Ovary (tissue), 9 donors: Measurements from ENCODE around the gene MEF2C. TPM values are rescaled to one million over a fixed set of nuclear protein-coding genes. Genes with fewer than 3 reads are reported as not detected.

Experiments
- DNase-seq, 5 donors: peaks; one replicate each; pipeline ENCODE4 v3.0.0-alpha.2; 2019 to 2020
- H3K27ac ChIP-seq, 2 donors: fragments of 200-600 bp; one replicate each; pipeline versions ENCODE4 v1.5.1 to v1.8.0; 2019 to 2022
- H3K27me3 ChIP-seq: fragments of 200-600 bp; one replicate; pipeline ENCODE4 v1.8.0; 2022
- H3K36me3 ChIP-seq: fragments of 200-600 bp; sonication (generic); one replicate; pipeline ENCODE4 v1.5.1; 2019
- H3K4me1 ChIP-seq: one replicate; pipeline ENCODE4 v1.8.1; 2013; ENCODE audit warnings: mild to moderate bottlenecking, moderate library complexity; ENCODE audit not compliant: insufficient read depth
- H3K4me3 ChIP-seq: fragments of 200-600 bp; sonication (generic); one replicate; pipeline ENCODE4 v1.5.1; 2017
- H3K9me3 ChIP-seq, 2 donors: fragments of 200-600 bp in 1 of 2; sonication (generic) in 1 of 2; one replicate each; pipeline versions ENCODE4 v1.5.1 to v1.8.1; 2013 to 2019; ENCODE audit warnings: mild to moderate bottlenecking in 1 of 2, moderate library complexity in 1 of 2
- CTCF ChIP-seq, 3 donors: fragments of 450-650 bp in 2 of 3; fragments of 200-600 bp in 1 of 3; IDR thresholded peaks; one replicate each; pipeline versions ENCODE4 v1.5.1 to v1.8.0; 2016 to 2022; ENCODE audit warnings: antibody characterized with exemption in 3 of 3, mild to moderate bottlenecking in 1 of 3
- EP300 ChIP-seq: sonication (generic); formaldehyde crosslinking; IDR thresholded peaks from one replicate; pipeline ENCODE4 v1.6.1; 2017; ENCODE audit warnings: antibody characterized with exemption
- POLR2A ChIP-seq: fragments of 450-650 bp; IDR thresholded peaks from one replicate; pipeline ENCODE4 v1.6.1; 2017; ENCODE audit warnings: antibody characterized with exemption, mild to moderate bottlenecking, moderate library complexity
- WGBS, 3 donors: extraction: QIAGEN DNeasy Blood & Tissue Kit in 1 of 3; methylation state at CpG; one replicate each; pipeline versions ENCODE4 v1.1.5 to v1.1.7; 2013 to 2017; 5-methylcytosine and 5-hydroxymethylcytosine counted together
- intact Hi-C, 4 donors: fragments of 100-400 bp; cut with DNase I; formaldehyde crosslinking; loops; one replicate each; pipeline versions ENCODE4 v1.11.0 to v1.15.1; 2022 to 2023
- polyA plus RNA-seq, 2 donors: library from polyadenylated mRNA; stranded (reverse); fragments of 200-250 nt in 1 of 2; fragments of 350-450 nt in 1 of 2; fragmentation: Illumina TruSeq in 1 of 2; extraction: RNeasy Lipid Tissue Mini Kit (QIAGEN cat#74804) in 1 of 2; gene quantifications; one replicate each; pipeline ENCODE4 v1.2.3, GENCODE V29; 2013 to 2014
- total RNA-seq, 7 donors: library from RNA; depleted of rRNA in 2 of 7; stranded (reverse); fragments of >200 nt in 2 of 7; fragmentation: NEBNext Ultra II Directional in 3 of 7; extraction: Animal tissue kit (Norgen Biotek cat#: 25700) in 3 of 7; gene quantifications; one replicate each; pipeline versions ENCODE4 v1.1.0 to v1.2.4, GENCODE V29; 2016 to 2023
- donor health status: DM: no; HTN: no; CAD: no; lungs with moderate emphysema.
- donor health status: DM: no; HTN: no; CAD: no.
- donor health status: Bipolar disorder and iron deficiency.
- donor health status: DM: yes; HTN: yes; CAD: no.
- donor health status: DM: no; HTN: no; CAD: no.
- donor health status: DM: yes; HTN: yes; CAD: no.

Gene MEF2C
- total and polyA plus RNA-seq, 9 donors = 27.2 to 91.4 (median 73.8) TPM

GRCh38 chr5:88688156-88688983 lies 194.6 kb downstream of the MEF2C start:
- no peak for DNase-seq
- intact Hi-C loops = loop anchor here in 1 of 4 donors (10.0 kb wide), 1 partner anchor 904 kb away; no protein-coding TSS in a partner anchor
- Histone ChIP-seq H3K9me3 (peaks cover 0 to 4% of the 10 kb centered on the region in 2 donors), H3K4me1 (no peaks in the 10 kb centered on the region), H3K36me3 (no peaks in the 10 kb centered on the region), H3K27ac (no peak overlapping the region), H3K4me3 (no peak overlapping the region), H3K27me3 (peaks cover 4% of the 10 kb centered on the region)
- WGBS, 3 donors = 12 to 20% (median 12%) methylated on average over 13 of the region's 13 CpGs
- TF ChIP-seq CTCF (IDR thresholded peaks at IDR 0.05) (no peak), POLR2A (no peak), EP300 (no peak)

GRCh38 chr5:88687373-88687911 lies 195.5 kb downstream of the MEF2C start:
- H3K36me3 ChIP-seq = no peaks in the 10 kb centered on the region
- H3K27ac ChIP-seq = no peak overlapping the region
- H3K4me1 ChIP-seq = no peaks in the 10 kb centered on the region
- peaks cover 0 to 4% of the 10 kb centered on the region in 2 donors for H3K9me3 ChIP-seq
- no peak overlapping the region for H3K4me3 ChIP-seq
- 7 to 10% (median 7%) methylated on average over 11 of the region's 11 CpGs for WGBS, 3 donors
- peaks cover 4% of the 10 kb centered on the region for H3K27me3 ChIP-seq
- TF ChIP-seq EP300 (no peak), POLR2A (no peak)
- intact Hi-C loops = loop anchor here in 1 of 4 donors (10.0 kb wide), 1 partner anchor 903 kb away; no protein-coding TSS in a partner anchor
- DNase-seq = no peak

- H3K4me3 ChIP-seq = no peak overlapping the region
- no peaks in the 10 kb centered on the region for H3K36me3 ChIP-seq
- intact Hi-C loops = loop anchor here in 1 of 4 donors (10.0 kb wide), 1 partner anchor 902 kb away; no protein-coding TSS in a partner anchor
- H3K27ac ChIP-seq = no peak overlapping the region
- H3K27me3 ChIP-seq = peaks cover 4% of the 10 kb centered on the region
- peaks cover 0 to 4% of the 10 kb centered on the region in 2 donors for H3K9me3 ChIP-seq
- 16 to 20% (median 16%) methylated on average over 15 of the region's 15 CpGs for WGBS, 3 donors
- DNase-seq = no peak
- H3K4me1 ChIP-seq = no peaks in the 10 kb centered on the region
- TF ChIP-seq EP300 = no peak
- no peak for TF ChIP-seq CTCF (IDR thresholded peaks at IDR 0.05)
- TF ChIP-seq POLR2A = no peak
Observed at GRCh38 chr5:88686726-88687125, 196.3 kb downstream of the MEF2C start.

- H3K4me1 ChIP-seq = no peaks in the 10 kb centered on the region
- TF ChIP-seq EP300 (no peak), CTCF (IDR thresholded peaks at IDR 0.05) (no peak), POLR2A (no peak)
- H3K36me3 ChIP-seq = no peaks in the 10 kb centered on the region
- peaks cover 4% of the 10 kb centered on the region for H3K27me3 ChIP-seq
- DNase-seq = no peak
- intact Hi-C loops = loop anchor here in 1 of 4 donors (10.0 kb wide), 1 partner anchor 901 kb away; no protein-coding TSS in a partner anchor
- WGBS, 3 donors = 14 to 16% (median 14%) methylated on average over 23 of the region's 23 CpGs
- H3K4me3 ChIP-seq = no peak overlapping the region
- peaks cover 0 to 4% of the 10 kb centered on the region in 2 donors for H3K9me3 ChIP-seq
- no peak overlapping the region for H3K27ac ChIP-seq
Observed at GRCh38 chr5:88685591-88686541, 197.1 kb downstream of the MEF2C start.
